G401 (cell line): ENCODE measurements around the gene DTWD1. TPM values are rescaled to one million over a fixed set of nuclear protein-coding genes. Genes with fewer than 3 reads are reported as not detected.
"Not testable (repeated sequence)": the region's sequence is repeated elsewhere in the genome, so short reads cannot be mapped to it uniquely, and the experiment has no call there.

Experiments used
- DNase-seq: peaks from one replicate; pipeline ENCODE4 v3.0.0-alpha.2; 2015; ENCODE audit warnings: low spot score
- in situ Hi-C: cut with HindIII; loops from 2 replicates; pipeline ENCODE4 v1.10.0; 2016; ENCODE audit warnings: low sequenced_read_pairs, mixed read lengths
- total RNA-seq: library from RNA; depleted of rRNA; stranded (reverse); fragments of >200 nt; shearing (Covaris generic); gene quantifications from 2 replicates; pipeline ENCODE4 v1.2.3, GENCODE V29; 2014

DTWD1 gene
- total RNA-seq, 1 experiment from 2014 or later = 28.2 TPM

DNA sequence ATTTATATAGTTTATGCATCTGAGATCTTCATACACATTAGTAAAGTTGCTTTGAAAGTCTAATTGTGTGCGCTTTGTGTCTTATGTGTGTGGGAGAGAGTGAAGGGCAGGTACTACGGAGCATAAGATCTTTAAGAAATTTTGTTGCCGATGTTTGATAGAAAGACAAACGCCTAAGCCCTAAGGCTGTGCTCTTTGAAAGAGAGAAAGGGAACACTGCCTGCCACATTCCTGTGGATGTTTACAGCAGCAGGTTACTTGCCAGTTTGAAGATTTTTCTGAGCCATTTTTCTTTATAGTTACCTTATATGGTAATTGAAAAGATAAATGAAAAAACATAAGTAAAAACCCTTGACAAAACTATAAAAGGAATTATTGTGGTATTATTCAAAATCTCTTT lies 17.0 kb downstream of the DTWD1 start:
- in situ Hi-C loops = no loop called here
- DNase-seq = no peak

DNA sequence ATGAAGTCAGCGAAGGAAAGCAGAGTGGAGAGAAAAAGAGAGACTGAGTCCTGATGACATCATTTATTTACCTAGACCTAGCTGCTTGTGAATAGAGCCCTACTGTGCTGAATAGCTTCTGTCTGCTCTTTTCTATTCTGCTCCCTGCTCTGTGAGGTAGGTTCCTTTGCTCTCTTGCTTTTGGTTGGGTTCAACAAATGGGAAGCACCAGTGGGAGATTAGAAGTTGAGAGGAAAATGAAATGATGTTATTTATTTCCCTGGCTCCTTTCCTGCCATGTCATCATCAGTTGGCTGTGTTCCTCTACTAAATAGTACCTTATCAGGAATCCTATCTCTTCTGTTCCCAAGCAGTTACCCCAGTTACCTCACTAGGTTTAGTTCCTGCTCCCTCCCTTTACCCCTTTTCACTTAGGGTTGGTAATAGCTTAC lies 23.5 kb downstream of the DTWD1 start:
- in situ Hi-C loops = no loop called here
- DNase-seq = no peak

- in situ Hi-C loops = no loop called here
- no peak for DNase-seq
Observed at GRCh38 chr15:49645277-49645676, 24.4 kb downstream of the DTWD1 start.

DNA sequence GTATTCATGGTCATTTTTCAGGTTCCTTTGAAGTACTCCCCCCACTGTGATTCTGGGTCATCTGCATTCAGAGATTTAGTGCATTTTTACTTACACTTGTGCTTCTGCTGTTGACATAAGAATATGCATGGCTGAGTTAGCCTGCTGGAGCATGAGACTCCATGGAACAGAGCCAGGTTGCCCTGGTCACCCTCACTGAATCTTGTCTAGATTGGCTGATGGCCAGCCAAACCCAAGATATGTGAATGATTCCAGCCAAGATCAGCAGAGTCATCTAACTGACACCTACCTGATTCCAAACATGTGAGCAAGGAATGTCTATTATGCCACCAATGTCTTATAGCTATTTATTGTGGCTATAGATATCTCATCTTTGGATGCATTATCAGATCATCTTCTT lies 25.1 kb downstream of the DTWD1 start:
- DNase-seq = peak; percentile 21
- in situ Hi-C loops = no loop called here

GRCh38 chr15:49646891-49647290 lies 26.0 kb downstream of the DTWD1 start:
- in situ Hi-C loops = no loop called here
- no peak for DNase-seq

DNA sequence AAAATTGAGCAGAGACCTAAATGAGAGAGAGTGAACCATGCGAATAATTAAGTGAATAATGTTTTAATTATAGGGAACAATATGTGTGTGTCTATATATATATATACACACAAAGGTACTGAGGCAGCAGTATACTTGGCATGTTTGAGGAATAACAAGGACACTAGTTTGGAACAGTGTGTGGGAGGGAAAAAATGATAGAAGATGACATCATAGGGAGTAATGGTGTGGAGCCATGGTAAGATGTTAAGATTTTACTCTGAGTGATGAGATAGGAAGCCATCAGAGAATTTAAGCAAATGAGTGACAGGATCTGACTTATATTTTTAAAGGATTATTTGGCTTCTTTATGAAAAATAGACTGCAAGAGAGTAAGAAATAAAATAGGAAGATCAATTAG lies 29.1 kb downstream of the DTWD1 start:
- in situ Hi-C loops = no loop called here
- DNase-seq = no peak

DNA sequence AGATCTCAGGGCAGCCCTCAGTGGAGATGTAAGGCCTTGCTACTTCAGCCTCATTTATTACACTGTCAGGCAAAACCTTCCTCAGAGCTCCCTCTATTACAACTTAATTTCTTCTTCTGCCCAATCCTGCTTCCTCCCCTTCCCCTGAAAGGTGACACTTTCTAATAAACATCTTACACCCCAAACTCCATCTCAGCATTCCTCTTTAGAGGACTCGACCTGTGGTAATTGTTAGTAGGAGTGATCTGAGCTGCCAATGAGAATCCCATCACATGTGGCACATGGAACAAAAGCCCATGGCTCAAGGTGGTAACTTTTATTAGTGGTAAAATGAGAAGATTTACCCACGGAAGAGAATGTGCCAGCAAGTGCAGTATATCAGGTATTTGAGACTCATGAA lies 29.8 kb downstream of the DTWD1 start:
- DNase-seq = no peak
- in situ Hi-C loops = no loop called here

DNA sequence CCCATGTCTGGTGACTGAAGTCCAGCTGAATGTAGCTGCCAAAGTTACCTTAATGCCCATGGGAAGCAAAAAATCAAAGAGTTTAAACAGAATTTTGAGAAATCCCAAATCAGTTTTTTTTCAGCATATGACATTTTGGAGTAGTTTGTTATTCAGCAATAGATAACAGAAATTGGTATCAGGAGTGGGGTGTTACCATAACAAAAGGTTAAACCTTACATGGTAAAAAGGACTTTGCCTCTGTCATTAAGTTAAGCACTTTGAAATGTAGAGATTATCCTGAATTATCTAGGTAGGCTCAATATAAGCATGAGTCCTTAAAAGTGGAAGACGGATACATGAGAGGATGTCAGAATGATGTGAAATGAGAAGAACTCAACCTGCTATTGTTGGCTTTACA lies 32.1 kb downstream of the DTWD1 start:
- in situ Hi-C loops = no loop called here
- DNase-seq = no peak

GRCh38 chr15:49656734-49657133 lies 35.9 kb downstream of the DTWD1 start:
- no peak for DNase-seq
- in situ Hi-C loops = no loop called here

GRCh38 chr15:49664716-49665115 lies 43.9 kb downstream of the DTWD1 start:
- in situ Hi-C loops = no loop called here
- DNase-seq = no peak

GRCh38 chr15:49666486-49666885 lies 45.6 kb downstream of the DTWD1 start:
- in situ Hi-C loops, DNase-seq: not testable (repeated sequence)

- in situ Hi-C loops = no loop called here
- no peak for DNase-seq
Observed at GRCh38 chr15:49669288-49669687, 48.4 kb downstream of the DTWD1 start.

- no peak for DNase-seq
- in situ Hi-C loops = no loop called here
Observed at GRCh38 chr15:49673861-49674260, 53.0 kb downstream of the DTWD1 start.

- DNase-seq = no peak
- in situ Hi-C loops = no loop called here
Observed at GRCh38 chr15:49674370-49674769, 53.5 kb downstream of the DTWD1 start.

DNA sequence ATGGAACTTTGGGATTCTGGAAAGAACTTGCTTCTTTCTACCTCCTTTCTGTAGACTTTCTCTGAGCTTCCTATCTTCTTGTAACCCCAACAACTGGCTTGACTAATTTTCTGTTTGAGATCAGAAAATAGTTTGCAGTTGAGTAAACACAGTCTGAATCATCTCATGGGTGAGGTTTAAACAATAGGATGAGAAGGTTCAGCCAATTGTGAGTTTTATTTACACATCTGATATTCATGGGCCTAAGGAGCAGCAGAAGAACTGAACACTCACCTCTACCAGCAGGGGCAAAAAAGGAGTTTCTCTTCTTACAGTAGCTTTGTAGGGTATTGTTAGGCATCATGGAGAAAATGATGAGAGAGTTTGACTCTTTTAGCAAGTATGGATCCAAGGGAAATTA lies 54.2 kb downstream of the DTWD1 start:
- in situ Hi-C loops = no loop called here
- no peak for DNase-seq

DNA sequence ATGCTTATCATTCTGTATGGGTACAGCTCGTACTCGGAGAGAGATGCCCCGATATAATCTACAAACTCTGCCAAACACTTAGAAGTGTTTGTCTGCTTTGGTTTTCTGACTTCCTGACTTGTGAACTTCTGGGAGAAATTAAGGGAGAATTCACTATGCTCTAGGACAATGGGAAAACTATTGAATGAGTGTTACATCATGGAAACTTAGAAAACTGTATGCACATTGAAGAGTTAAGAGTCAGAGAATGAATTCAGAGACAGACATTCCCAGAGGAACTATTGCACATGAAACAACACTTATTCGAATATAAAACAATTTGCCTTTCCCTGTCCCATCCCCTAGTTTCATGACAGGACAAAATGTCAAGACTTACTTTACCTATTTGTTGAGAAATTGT lies 57.8 kb downstream of the DTWD1 start:
- in situ Hi-C loops = no loop called here
- DNase-seq = no peak

GRCh38 chr15:49686599-49686998 lies 65.8 kb downstream of the DTWD1 start:
- DNase-seq = no peak
- in situ Hi-C loops = no loop called here

GRCh38 chr15:49688135-49688790 lies 67.4 kb downstream of the DTWD1 start:
- DNase-seq = no peak
- in situ Hi-C loops = no loop called here

- in situ Hi-C loops = no loop called here
- DNase-seq = no peak
Observed at GRCh38 chr15:49692514-49693090, 71.8 kb downstream of the DTWD1 start.

- no peak for DNase-seq
- in situ Hi-C loops = no loop called here
Observed at GRCh38 chr15:49693498-49693897, 72.7 kb downstream of the DTWD1 start.

- no peak for DNase-seq
- in situ Hi-C loops = no loop called here
Observed at GRCh38 chr15:49696433-49696832, 75.6 kb downstream of the DTWD1 start.
